Ovary (tissue), 9 donors: ENCODE measurements around the gene UPF3A. TPM values are rescaled to one million over a fixed set of nuclear protein-coding genes. Genes with fewer than 3 reads are reported as not detected.

Experiments used
- DNase-seq, 5 donors: peaks; one replicate each; pipeline ENCODE4 v3.0.0-alpha.2; 2019 to 2020
- H3K27ac ChIP-seq, 2 donors: fragments of 200-600 bp; one replicate each; pipeline versions ENCODE4 v1.5.1 to v1.8.0; 2019 to 2022
- H3K27me3 ChIP-seq: fragments of 200-600 bp; one replicate; pipeline ENCODE4 v1.8.0; 2022
- H3K36me3 ChIP-seq: fragments of 200-600 bp; sonication (generic); one replicate; pipeline ENCODE4 v1.5.1; 2019
- H3K4me1 ChIP-seq: one replicate; pipeline ENCODE4 v1.8.1; 2013; ENCODE audit warnings: mild to moderate bottlenecking, moderate library complexity; ENCODE audit not compliant: insufficient read depth
- H3K4me3 ChIP-seq: fragments of 200-600 bp; sonication (generic); one replicate; pipeline ENCODE4 v1.5.1; 2017
- H3K9me3 ChIP-seq, 2 donors: fragments of 200-600 bp in 1 of 2; sonication (generic) in 1 of 2; one replicate each; pipeline versions ENCODE4 v1.5.1 to v1.8.1; 2013 to 2019; ENCODE audit warnings: mild to moderate bottlenecking in 1 of 2, moderate library complexity in 1 of 2
- EP300 ChIP-seq: sonication (generic); formaldehyde crosslinking; IDR thresholded peaks from one replicate; pipeline ENCODE4 v1.6.1; 2017; ENCODE audit warnings: antibody characterized with exemption
- POLR2A ChIP-seq: fragments of 450-650 bp; IDR thresholded peaks from one replicate; pipeline ENCODE4 v1.6.1; 2017; ENCODE audit warnings: antibody characterized with exemption, mild to moderate bottlenecking, moderate library complexity
- WGBS, 3 donors: extraction: QIAGEN DNeasy Blood & Tissue Kit in 1 of 3; methylation state at CpG; one replicate each; pipeline versions ENCODE4 v1.1.5 to v1.1.7; 2013 to 2017; 5-methylcytosine and 5-hydroxymethylcytosine counted together
- intact Hi-C, 4 donors: fragments of 100-400 bp; cut with DNase I; formaldehyde crosslinking; loops; one replicate each; pipeline versions ENCODE4 v1.11.0 to v1.15.1; 2022 to 2023
- polyA plus RNA-seq, 2 donors: library from polyadenylated mRNA; stranded (reverse); fragments of 200-250 nt in 1 of 2; fragments of 350-450 nt in 1 of 2; fragmentation: Illumina TruSeq in 1 of 2; extraction: RNeasy Lipid Tissue Mini Kit (QIAGEN cat#74804) in 1 of 2; gene quantifications; one replicate each; pipeline ENCODE4 v1.2.3, GENCODE V29; 2013 to 2014
- total RNA-seq, 7 donors: library from RNA; depleted of rRNA in 2 of 7; stranded (reverse); fragments of >200 nt in 2 of 7; fragmentation: NEBNext Ultra II Directional in 3 of 7; extraction: Animal tissue kit (Norgen Biotek cat#: 25700) in 3 of 7; gene quantifications; one replicate each; pipeline versions ENCODE4 v1.1.0 to v1.2.4, GENCODE V29; 2016 to 2023
- TF ChIP-seq, protein P1 (sequence below), 3 donors: fragments of 450-650 bp in 2 of 3; fragments of 200-600 bp in 1 of 3; IDR thresholded peaks; one replicate each; pipeline versions ENCODE4 v1.5.1 to v1.8.0; 2016 to 2022; ENCODE audit warnings: antibody characterized with exemption in 3 of 3, mild to moderate bottlenecking in 1 of 3
- donor health status: DM: no; HTN: no; CAD: no; lungs with moderate emphysema.
- donor health status: DM: no; HTN: no; CAD: no.
- donor health status: Bipolar disorder and iron deficiency.
- donor health status: DM: yes; HTN: yes; CAD: no.
- donor health status: DM: no; HTN: no; CAD: no.
- donor health status: DM: yes; HTN: yes; CAD: no.

UPF3A gene
- total and polyA plus RNA-seq, 9 donors: 29.2 to 54.8 (median 40.4) TPM

DNA sequence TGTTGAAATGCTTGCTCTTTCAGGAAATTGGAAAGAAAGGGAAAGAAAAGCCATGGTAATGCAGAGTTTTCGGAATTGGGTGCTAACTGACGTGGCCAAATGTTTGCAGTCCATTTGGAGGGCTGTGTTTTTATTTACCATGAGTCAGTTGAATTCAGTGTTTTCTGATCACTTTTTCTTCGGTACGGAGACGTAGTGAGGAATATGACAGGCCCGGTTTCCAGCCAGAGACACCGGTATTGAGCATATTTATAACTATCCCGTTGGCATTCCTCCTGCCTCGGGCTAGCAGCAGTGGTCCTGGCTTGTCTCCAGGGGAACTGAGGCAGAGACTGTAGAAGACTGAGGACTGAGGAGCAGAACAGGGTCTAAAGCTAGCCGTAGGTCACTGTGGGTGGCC, 45.7 kb upstream of the UPF3A start:
- intact Hi-C loops: no loop called here
- H3K9me3 ChIP-seq: no peaks in the 10 kb centered on the region
- H3K4me3 ChIP-seq: peak overlapping the region; percentile 65
- 6 to 9% (median 6%) methylated on average over 10 of the region's 10 CpGs for WGBS, 3 donors
- peaks cover 3% of the 10 kb centered on the region for H3K4me1 ChIP-seq
- H3K27ac ChIP-seq: peak overlapping the region in 1 of 2 donors; percentile 72
- H3K27me3 ChIP-seq: no peaks in the 10 kb centered on the region
- no peak for DNase-seq
- H3K36me3 ChIP-seq: no peaks in the 10 kb centered on the region
- TF ChIP-seq, protein P1, sequence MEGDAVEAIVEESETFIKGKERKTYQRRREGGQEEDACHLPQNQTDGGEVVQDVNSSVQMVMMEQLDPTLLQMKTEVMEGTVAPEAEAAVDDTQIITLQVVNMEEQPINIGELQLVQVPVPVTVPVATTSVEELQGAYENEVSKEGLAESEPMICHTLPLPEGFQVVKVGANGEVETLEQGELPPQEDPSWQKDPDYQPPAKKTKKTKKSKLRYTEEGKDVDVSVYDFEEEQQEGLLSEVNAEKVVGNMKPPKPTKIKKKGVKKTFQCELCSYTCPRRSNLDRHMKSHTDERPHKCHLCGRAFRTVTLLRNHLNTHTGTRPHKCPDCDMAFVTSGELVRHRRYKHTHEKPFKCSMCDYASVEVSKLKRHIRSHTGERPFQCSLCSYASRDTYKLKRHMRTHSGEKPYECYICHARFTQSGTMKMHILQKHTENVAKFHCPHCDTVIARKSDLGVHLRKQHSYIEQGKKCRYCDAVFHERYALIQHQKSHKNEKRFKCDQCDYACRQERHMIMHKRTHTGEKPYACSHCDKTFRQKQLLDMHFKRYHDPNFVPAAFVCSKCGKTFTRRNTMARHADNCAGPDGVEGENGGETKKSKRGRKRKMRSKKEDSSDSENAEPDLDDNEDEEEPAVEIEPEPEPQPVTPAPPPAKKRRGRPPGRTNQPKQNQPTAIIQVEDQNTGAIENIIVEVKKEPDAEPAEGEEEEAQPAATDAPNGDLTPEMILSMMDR (IDR thresholded peaks at IDR 0.05): no peak
- no peak for TF ChIP-seq POLR2A
- TF ChIP-seq EP300: no peak

DNA sequence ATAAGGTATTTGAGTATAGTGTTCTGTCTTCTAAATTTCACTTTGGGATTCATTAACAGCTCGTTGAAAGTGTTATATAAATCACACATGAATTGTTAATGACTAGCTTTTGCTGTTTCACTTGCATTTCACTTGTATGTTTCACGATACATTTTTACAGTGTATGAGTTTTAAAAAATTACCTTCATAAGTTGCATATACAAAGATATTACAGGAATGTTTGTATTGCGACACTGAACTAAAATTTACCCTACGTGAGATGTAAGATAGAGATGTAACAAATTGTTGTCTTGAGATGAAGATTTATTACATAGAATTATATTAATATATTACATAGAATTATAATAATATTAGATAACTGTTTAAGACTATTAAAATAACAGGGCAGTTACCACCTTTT, 45.2 kb upstream of the UPF3A start:
- H3K27me3 ChIP-seq: no peaks in the 10 kb centered on the region
- 72 to 76% (median 72%) methylated on average over 4 of the region's 4 CpGs for WGBS, 3 donors

DNA sequence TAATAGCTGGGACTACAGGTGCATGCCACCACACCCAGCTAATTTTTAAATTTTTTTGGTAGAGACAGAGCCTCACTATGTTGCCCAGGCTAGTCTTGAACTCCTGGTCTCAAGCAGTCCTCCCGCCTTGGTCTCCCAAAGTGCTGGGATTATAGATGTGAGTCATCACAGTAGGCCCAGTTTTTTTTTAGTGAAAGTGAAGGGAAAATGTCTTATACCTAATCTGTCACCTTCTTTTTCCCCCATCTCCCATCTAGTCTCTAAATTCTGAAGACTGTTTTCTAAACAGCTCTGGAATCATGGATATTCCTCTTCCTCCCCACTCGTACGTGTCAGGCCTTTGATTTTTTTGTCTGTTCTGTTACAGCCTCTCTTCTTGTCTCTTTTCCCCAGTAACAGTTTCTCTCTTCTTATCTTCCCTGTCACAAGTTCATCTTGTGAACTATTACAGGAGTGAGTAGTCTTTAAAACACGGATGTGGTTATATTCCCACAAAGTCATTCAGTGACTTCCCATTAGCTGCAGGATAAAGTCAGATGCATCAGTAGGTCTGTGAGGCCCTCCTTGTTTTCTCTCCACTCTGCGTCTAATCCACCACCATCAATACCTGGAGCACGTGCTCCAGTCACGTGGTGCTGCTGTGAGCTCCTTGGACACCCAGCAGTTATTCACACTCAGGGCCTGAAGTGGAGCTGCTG, 43.8 kb upstream of the UPF3A start:
- H3K36me3 ChIP-seq: no peaks in the 10 kb centered on the region
- no peaks in the 10 kb centered on the region for H3K27me3 ChIP-seq
- H3K27ac ChIP-seq: no peak overlapping the region
- intact Hi-C loops: no loop called here
- H3K4me3 ChIP-seq: no peak overlapping the region
- no peak for DNase-seq
- TF ChIP-seq EP300 (no peak), POLR2A (no peak)
- TF ChIP-seq, protein P1 (IDR thresholded peaks at IDR 0.05): no peak
- 81 to 86% (median 82%) methylated on average over 7 of the region's 7 CpGs for WGBS, 3 donors
- no peaks in the 10 kb centered on the region for H3K9me3 ChIP-seq
- peaks cover 3% of the 10 kb centered on the region for H3K4me1 ChIP-seq

More for the DNA sequence above, 45.2 kb upstream of the UPF3A start:
- peaks cover 3% of the 10 kb centered on the region for H3K4me1 ChIP-seq
- H3K36me3 ChIP-seq: no peaks in the 10 kb centered on the region
- no peak overlapping the region for H3K27ac ChIP-seq
- DNase-seq: no peak
- intact Hi-C loops: no loop called here
- H3K4me3 ChIP-seq: no peak overlapping the region
- H3K9me3 ChIP-seq: no peaks in the 10 kb centered on the region
- TF ChIP-seq EP300: no peak
- TF ChIP-seq POLR2A: no peak
- TF ChIP-seq, protein P1 (IDR thresholded peaks at IDR 0.05): no peak

DNA sequence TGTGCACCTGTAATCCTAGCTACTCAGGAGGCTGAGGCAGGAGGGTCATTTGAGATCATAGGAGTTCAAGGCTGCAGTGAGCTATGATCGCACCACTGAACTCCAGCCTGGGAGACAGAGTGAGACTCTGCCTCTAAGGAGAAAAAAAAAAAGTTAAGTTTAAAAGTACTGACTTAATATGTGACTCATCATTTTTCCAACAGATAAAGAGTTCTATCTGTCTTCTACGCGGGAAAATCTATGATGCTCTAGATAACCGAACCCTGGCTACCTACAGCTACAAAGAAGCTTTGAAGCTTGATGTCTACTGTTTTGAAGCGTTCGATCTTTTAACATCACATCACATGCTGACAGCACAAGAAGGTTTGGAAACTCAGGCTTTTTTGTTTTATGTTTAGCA, 39.5 kb upstream of the UPF3A start:
- Histone ChIP-seq H3K27me3 (no peaks in the 10 kb centered on the region), H3K36me3 (no peaks in the 10 kb centered on the region), H3K4me1 (no peaks in the 10 kb centered on the region), H3K27ac (no peak overlapping the region), H3K4me3 (no peak overlapping the region), H3K9me3 (no peaks in the 10 kb centered on the region)
- intact Hi-C loops: no loop called here
- WGBS, 3 donors: 89 to 91% (median 89%) methylated on average over 6 of the region's 6 CpGs
- TF ChIP-seq EP300 (no peak), POLR2A (no peak)
- TF ChIP-seq, protein P1 (IDR thresholded peaks at IDR 0.05): no peak
- DNase-seq: no peak
